ENCODE measurements around the gene HMGXB4. TPM values are rescaled to one million over a fixed set of nuclear protein-coding genes. Genes with fewer than 3 reads are reported as not detected.

HMGXB4 gene
- total and polyA plus RNA-seq, 2 of the 13 experiments (the other 11 are each of a cell fraction or from before 2014, with no cell fraction given): 13.9 to 16.3 TPM

- TF ChIP-seq ZNF512 (CRISPR knock-in tag; IDR thresholded peaks at IDR 0.05) (no peak), DMTF1 (CRISPR knock-in tag; IDR thresholded peaks at IDR 0.05) (no peak), TEAD2 (CRISPR knock-in tag; IDR thresholded peaks at IDR 0.05) (no peak), ATF6 (CRISPR knock-in tag; conservative IDR thresholded peaks at IDR 0.05) (no peak), PBX2 (CRISPR knock-in tag; IDR thresholded peaks at IDR 0.05) (no peak)
Measured at GRCh38 chr22:35343664-35344550, 86.6 kb downstream of the HMGXB4 start (continued).

Measured in HepG2 (cell line).